NOMO-1 (cell line): ENCODE results near the gene LANCL3.
A peak's percentile ranks its signal among the peaks of the same experiment; 100 is the strongest.
"Not testable (repeated sequence)": the region's sequence is repeated elsewhere in the genome, so short reads cannot be mapped to it uniquely, and the experiment has no call there.

ENCODE experiments used
- DNase-seq, 2 experiments: peaks; one replicate each; lab custom pipeline; 2025; ENCODE audit not compliant: unreplicated experiment in 2 of 2; lab: John Stamatoyannopoulos, UW

LANCL3 gene

GRCh38 chrX:37609727-37610126 lies 38.3 kb downstream of the LANCL3 start:
- no peak for DNase-seq

GRCh38 chrX:37613933-37614332 lies 42.5 kb downstream of the LANCL3 start:
- DNase-seq: no peak

- no peak for DNase-seq
Measured at GRCh38 chrX:37627602-37628001, 56.1 kb downstream of the LANCL3 start.

GRCh38 chrX:37638047-37638446 lies 66.6 kb downstream of the LANCL3 start:
- DNase-seq: no peak

- peak; percentile 3 to 32 for DNase-seq
Measured at GRCh38 chrX:37640142-37640541, 68.7 kb downstream of the LANCL3 start.

GRCh38 chrX:37641859-37642258 lies 70.4 kb downstream of the LANCL3 start:
- no peak for DNase-seq

GRCh38 chrX:37644381-37645305 lies 73.2 kb downstream of the LANCL3 start:
- no peak for DNase-seq

GRCh38 chrX:37646254-37646653 lies 74.8 kb downstream of the LANCL3 start:
- DNase-seq: peak in 1 of 2 experiments; percentile 3

- DNase-seq: not testable (repeated sequence)
Measured at GRCh38 chrX:37650879-37651278, 79.4 kb downstream of the LANCL3 start.

GRCh38 chrX:37651921-37652452 lies 80.5 kb downstream of the LANCL3 start:
- no peak for DNase-seq

GRCh38 chrX:37652589-37653231 lies 81.2 kb downstream of the LANCL3 start:
- DNase-seq: no peak

GRCh38 chrX:37653397-37654085 lies 82.1 kb downstream of the LANCL3 start:
- DNase-seq: no peak

- DNase-seq: no peak
Measured at GRCh38 chrX:37658343-37659030, 87.0 kb downstream of the LANCL3 start.

GRCh38 chrX:37659047-37659446 lies 87.6 kb downstream of the LANCL3 start:
- DNase-seq: no peak

GRCh38 chrX:37662181-37662580 lies 90.7 kb downstream of the LANCL3 start:
- DNase-seq: peak; percentile 28 to 78

GRCh38 chrX:37666516-37666915 lies 95.1 kb downstream of the LANCL3 start:
- DNase-seq: no peak

GRCh38 chrX:37667141-37667540 lies 95.7 kb downstream of the LANCL3 start:
- no peak for DNase-seq

- DNase-seq: no peak
Measured at GRCh38 chrX:37672563-37672962, 101.1 kb downstream of the LANCL3 start.

- no peak for DNase-seq
Measured at GRCh38 chrX:37676811-37677210, 105.3 kb downstream of the LANCL3 start.

- DNase-seq: no peak
Measured at GRCh38 chrX:37677243-37677642, 105.8 kb downstream of the LANCL3 start.

- DNase-seq: no peak
Measured at GRCh38 chrX:37677765-37678164, 106.3 kb downstream of the LANCL3 start.
